NOMO-1 treated with dmso at 0.1 percent for 144 hours (cell line): ENCODE data around the gene VAMP7.
A peak's percentile ranks its signal among the peaks of the same experiment; 100 is the strongest.
"Not testable (repeated sequence)": the region's sequence is repeated elsewhere in the genome, so short reads cannot be mapped to it uniquely, and the experiment has no call there.

ENCODE experiments used
- DNase-seq: peaks from one replicate; lab custom pipeline; 2025; ENCODE audit not compliant: unreplicated experiment; lab: John Stamatoyannopoulos, UW

The VAMP7 gene

DNA sequence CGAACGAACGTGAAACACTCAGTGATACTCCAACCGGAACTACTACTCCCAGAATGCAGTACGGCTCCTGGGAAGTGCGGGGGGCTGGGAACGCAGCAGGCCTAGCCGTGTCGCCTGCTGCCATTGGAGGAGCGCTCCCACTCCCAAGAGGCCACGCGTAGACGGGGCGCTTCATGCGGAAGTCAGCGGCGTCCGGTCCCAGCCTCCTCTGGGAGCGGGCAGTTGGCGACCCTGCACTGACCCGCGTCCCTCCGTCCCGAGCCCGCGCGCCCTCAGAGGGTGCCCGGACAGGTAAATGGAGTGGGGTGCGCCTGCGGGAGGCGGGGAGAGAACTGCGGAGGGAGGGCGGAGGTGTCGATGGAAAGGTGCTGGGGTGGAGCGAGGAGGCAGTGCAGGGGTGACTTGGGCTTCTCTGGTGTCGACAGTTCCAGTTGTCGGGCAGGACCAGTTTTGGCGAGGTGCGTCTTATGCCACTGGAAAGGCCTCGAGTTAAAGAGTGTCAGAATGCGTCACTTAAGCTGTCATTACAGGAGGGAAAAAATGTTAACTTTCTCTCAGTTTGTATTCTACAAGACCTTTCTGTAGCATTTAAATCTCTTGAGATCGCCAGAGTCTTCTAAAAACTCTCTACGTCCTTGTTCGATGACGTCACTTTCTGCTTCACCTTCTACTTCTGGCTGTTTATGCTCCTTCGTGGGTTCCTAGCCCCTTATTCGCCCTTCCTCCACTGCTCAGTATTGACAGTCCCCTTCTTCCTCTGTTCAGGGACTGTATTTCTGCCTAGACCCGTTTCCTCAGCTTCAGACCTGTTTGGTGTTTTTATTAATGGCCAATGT is at the start of gene VAMP7:
VAMP7 (plus strand) TSS at position 188 of the 836 bp plus-strand sequence. CDS start 8,122 bp downstream, outside the sequence.
- peak; percentile 70 for DNase-seq

DNA sequence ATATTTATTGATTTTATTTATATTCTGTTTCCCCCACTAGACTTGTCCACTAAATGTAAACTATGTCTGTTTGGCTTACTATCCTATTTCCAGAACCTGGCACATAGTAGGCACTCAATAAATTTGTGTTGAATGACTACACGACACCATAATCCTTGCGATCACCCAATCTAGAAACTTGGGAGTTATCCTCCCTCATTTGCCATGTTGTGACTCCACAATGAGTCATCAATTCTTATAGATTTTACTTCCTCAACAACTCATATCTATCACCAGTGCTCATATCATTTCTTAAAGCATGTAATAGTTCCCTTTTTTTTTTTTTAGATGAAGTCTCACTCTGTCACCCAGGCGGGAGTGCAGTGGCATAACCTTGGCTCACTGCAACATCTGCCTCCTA is 39.9 kb upstream of the VAMP7 start:
- DNase-seq: peak; percentile 17

DNA sequence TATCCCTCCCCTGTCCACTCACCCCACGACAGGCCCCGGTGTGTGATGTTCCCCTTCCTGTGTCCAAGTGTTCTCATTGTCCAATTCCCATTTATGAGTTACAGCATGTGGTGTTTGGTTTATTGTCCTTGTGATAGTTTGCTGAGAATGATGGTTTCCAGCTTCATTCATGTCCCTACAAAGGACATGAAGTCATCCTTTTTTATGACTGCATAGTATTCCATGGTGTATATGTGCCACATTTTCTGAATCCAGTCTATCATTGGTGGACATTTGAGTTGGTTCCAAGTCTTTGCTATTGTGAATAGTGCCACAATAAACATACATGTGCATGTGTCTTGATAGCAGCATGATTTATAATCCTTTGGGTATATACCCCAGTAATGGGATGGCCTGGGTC is 29.4 kb upstream of the VAMP7 start:
- DNase-seq: not testable (repeated sequence)

DNA sequence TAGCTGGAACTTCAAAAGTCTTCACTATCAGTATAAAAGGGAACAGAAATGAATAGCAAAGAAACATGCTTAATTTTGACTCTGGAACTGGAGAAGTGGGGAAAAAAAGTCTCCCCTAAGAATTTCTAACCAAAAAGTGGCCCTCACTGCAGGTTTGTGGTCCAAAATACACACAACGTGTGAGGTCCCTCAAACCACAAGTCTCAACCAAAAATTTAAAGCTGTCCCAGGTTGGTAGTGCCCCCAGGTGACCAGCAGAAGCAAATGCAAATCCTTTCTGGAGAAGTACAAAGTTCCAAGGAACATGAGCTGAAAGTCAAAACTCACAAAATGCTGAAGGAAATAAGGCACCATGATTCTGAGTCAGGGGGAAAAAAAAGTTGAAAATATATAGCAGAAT is 23.6 kb upstream of the VAMP7 start:
- DNase-seq: no peak

GRCh38 chrX:155864655-155865054 is 16.5 kb upstream of the VAMP7 start:
- no peak for DNase-seq

DNA sequence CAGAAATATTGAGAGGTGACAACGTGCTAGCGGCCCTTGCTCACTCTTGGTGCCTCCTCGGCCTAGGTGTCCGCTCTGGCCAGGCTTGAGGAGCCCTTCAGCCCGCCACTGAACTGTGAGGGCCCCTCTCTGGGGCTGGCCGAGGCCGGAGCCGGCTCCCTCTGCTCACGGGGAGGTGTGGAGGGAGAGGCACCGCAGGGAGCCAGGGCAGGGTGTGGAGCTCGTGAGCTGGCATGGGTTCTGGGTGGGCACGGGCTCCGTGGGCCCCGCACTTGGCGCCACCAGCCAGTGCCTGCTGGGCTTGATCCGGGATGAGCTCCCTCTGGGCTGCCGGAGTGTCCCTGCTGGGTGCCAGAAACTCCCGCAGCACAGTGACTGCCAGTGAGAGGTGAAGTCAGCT is 16.0 kb upstream of the VAMP7 start:
- no peak for DNase-seq

DNA sequence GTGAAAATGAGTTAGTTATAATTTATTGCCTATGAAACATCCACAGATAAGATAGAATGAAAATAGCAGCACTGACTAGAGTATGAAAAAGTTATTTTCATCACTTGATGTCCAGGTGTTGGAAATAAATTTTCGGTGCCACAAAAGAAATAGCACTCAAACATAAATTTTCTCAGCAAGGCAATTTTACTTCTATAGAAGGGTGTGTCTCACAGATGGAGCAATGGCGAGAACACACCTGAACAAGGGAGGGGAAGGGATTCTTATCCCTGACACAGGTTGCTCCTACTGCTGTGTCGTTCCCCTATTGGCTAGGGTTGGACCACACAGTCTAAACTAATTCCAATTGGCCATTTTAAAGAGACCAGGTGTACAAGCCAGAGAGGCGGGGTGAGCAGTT is 13.3 kb upstream of the VAMP7 start:
- DNase-seq: no peak

GRCh38 chrX:155870958-155871357 is 10.2 kb upstream of the VAMP7 start:
- DNase-seq: no peak

GRCh38 chrX:155871934-155872333 is 9.2 kb upstream of the VAMP7 start:
- DNase-seq: no peak

- no peak for DNase-seq
Measured at GRCh38 chrX:155873188-155873587, 8.0 kb upstream of the VAMP7 start.

DNA sequence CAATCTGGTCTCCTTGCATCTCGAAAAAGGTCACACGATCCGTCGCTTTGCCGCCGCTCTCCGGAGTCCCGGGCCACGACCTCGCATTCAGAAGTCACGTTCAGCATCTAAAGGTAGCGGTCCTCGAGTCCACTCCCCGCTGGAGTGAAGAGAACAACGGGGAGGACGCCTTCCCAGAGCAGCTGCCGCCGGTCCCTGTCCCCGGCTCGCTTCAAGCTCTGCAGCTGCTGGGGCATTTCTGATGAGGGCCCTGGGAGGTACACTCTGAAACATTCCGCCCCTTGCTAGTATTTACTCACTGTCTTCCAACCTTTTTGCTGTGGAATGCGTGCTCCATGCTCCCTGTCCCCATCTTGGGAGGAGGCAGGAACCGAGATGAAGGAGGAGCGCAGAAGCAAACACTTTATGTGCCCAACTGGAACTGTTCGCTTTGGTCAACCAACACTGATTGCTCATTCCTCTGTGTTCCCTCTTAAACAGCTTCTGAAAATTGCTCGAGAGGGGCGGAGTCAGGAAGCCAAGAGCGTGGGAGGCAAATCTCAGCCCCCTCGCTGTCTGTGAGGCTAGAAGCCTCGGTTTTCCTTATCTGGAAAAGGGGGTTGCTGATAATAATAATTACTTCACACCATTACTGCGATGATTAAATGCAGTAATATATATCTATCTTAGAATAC is 6.4 kb upstream of the VAMP7 start:
- no peak for DNase-seq

DNA sequence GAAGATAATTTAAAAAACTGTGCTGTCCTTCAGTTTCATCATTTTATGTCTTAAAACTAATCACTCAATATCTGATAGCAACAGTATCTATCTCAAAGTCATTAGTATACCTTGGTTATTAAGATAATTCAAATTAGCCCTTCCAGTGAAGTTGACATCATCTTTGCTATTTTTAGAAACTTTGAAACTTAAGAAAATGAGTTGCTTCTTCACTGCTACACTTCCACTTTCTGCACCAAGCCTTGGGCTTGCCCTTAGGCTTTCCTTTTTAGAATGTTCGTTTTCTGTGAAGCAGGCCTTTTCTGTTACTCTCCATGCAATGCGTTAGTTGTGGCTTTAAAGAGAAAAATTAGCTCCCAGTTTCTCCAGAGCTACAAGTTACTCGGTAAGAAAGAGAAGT is 4.4 kb upstream of the VAMP7 start:
- DNase-seq: no peak

- no peak for DNase-seq
Measured at GRCh38 chrX:155877288-155877687, 3.9 kb upstream of the VAMP7 start.

DNA sequence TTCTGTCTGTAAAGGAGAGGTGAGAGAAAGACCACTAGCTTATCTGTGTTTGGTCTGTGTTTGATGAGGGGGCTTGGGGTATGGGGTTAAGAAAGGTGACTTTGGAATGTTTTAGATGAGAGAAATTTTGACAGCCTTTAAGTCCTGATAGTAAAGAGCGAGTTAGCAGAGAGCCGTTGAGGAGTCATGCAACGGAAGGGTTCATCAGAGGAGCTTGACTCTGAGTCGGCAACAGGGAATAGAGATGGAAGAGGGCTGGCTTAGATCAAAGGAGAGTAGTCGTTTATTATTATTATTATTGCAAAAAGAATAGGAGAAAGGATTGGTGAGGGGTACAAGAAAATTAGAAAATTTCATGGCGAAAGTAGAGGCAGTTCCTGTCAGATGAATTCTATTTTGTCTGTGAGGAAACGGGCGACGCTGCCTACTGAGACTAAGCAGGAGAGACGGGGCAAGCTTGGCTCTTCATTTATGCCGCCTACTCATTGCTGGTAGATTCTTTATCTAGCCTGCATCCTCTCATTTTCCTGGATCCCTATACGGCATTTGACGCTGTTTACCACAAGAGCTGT is 473 bp upstream of the VAMP7 start:
- DNase-seq: no peak

DNA sequence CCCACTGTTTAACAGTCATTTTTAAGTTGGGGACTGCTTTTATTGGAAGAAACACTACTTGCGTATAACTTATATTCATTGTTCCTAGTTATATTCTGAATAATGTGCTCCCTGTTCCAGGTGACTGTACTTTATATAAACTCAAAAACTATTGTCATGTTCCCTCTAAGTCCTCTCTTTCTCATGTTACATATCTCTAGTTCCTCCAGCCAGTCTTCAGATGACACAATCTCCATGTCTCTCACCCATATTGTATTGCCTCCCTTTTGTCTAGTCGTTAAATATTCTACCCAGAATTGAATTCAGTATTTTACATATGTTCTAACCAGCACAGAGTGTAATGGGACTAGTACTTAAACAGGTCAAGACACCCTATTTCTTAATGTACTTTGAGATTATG is 5.3 kb downstream of the VAMP7 start:
- no peak for DNase-seq

GRCh38 chrX:155888139-155888538 is 7.0 kb downstream of the VAMP7 start:
- no peak for DNase-seq

DNA sequence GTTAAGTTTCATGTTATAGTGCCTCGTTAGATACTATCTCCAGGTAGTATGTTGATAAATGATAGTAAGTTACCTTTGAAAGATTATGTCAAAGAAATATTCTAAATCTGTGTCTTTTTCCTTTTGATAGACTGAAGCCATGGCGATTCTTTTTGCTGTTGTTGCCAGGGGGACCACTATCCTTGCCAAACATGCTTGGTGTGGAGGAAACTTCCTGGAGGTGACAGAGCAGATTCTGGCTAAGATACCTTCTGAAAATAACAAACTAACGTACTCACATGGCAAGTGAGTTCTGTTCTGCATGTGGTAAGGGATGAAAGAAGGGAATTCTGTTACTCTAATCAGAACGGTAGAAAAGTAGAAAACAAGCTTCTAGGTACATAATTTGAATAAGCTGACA is 8.2 kb downstream of the VAMP7 start:
- DNase-seq: no peak

DNA sequence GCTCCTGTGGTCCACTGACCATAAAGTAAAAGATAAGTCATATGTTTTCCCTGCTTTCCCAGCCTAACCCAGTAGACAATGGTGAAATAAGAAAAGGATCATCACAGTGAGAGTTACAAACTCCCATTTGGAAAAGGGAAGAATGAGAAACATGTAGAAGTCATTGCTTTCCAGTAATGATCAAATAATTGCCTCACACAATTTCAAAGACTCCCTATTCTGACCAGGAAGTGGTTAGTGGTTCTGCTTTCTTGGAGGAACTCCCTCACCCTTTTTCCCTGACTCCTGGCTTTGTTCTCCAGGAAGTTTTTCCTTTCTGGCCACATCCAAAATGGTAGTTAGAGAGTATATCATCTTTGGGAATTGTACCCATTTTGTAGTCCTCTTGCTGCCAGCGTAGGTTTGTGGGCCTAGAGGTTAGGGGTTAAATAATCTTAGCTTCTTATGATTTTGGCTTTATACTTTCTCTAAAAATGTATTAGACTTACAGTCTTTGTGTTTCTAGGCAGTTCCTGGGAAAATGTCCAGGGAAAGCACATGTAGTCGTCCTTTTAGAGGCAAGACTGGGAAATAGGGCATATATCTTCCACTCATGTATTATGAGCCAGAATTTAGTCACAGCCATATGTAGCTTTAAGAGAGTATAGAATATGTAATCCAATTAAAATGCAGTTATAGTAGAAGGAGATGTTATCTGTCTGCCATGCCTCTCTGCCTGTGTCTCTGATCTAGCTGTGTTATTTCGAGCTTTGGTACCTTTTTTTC is 10.5 kb downstream of the VAMP7 start:
- DNase-seq: no peak

DNA sequence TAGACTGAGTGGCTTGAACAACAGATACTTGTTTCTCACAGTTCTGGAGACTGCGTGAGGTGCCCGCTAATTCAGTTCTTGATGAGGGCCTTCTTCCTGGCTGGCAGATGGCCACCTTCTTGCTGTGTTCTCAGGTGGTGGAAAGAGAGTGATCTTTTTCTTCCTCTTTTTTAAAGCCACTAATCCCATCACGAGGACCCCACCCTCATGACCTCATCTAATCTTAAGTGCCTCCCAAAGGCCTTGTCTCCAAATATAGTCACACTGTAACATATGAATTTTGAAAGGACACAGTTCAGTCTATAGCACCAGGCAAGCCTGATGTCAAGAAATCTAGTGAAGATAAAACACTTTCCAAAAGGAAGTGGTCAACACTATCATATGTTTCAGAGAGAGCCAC is 12.4 kb downstream of the VAMP7 start:
- DNase-seq: no peak

- no peak for DNase-seq
Measured at GRCh38 chrX:155896512-155896911, 15.4 kb downstream of the VAMP7 start.

- DNase-seq: no peak
Measured at GRCh38 chrX:155899366-155899765, 18.2 kb downstream of the VAMP7 start.
